Measurements from ENCODE around the gene COG7.

The COG7 gene

GRCh38 chr16:23434380-23434779 lies 18.6 kb downstream of the COG7 start:
- peak; percentile 70 for DNase-seq (ENCODE audit: low spot score)
- in situ Hi-C loops (cut with MboI; ENCODE audit: low pct_unique_long_range_greater_than_20kb, low sequenced_read_pairs, unreplicated experiment) = loop anchor here (10.0 kb wide), 1 partner anchor 250 kb away; the partner anchor contains the start of gene SCNN1G
- peak; percentile 81 for TF ChIP-seq CTCF (IDR thresholded peaks at IDR 0.05; ENCODE audit: extremely low read depth, insufficient read depth, missing control alignments)

GRCh38 chr16:23433261-23433920 lies 19.6 kb downstream of the COG7 start:
- DNase-seq (ENCODE audit: low spot score) = no peak
- no peak for TF ChIP-seq CTCF (IDR thresholded peaks at IDR 0.05; ENCODE audit: extremely low read depth, insufficient read depth, missing control alignments)
- in situ Hi-C loops (cut with MboI; ENCODE audit: low pct_unique_long_range_greater_than_20kb, low sequenced_read_pairs, unreplicated experiment) = loop anchor here (10.0 kb wide), 1 partner anchor 249 kb away; the partner anchor contains the start of gene SCNN1G

- no peak for DNase-seq (ENCODE audit: low spot score)
- in situ Hi-C loops (cut with MboI; ENCODE audit: low pct_unique_long_range_greater_than_20kb, low sequenced_read_pairs, unreplicated experiment) = loop anchor here (10.0 kb wide), 1 partner anchor 248 kb away; the partner anchor contains the start of gene SCNN1G
- TF ChIP-seq CTCF (IDR thresholded peaks at IDR 0.05; ENCODE audit: extremely low read depth, insufficient read depth, missing control alignments) = no peak
Measured at GRCh38 chr16:23432176-23433128, 20.5 kb downstream of the COG7 start.

GRCh38 chr16:23428351-23428750 lies 24.6 kb downstream of the COG7 start:
- in situ Hi-C loops (cut with MboI; ENCODE audit: low pct_unique_long_range_greater_than_20kb, low sequenced_read_pairs, unreplicated experiment) = no loop called here
- TF ChIP-seq CTCF (IDR thresholded peaks at IDR 0.05; ENCODE audit: extremely low read depth, insufficient read depth, missing control alignments) = no peak

GRCh38 chr16:23424292-23424958 lies 28.6 kb downstream of the COG7 start:
- no peak for DNase-seq (ENCODE audit: low spot score)
- in situ Hi-C loops (cut with MboI; ENCODE audit: low pct_unique_long_range_greater_than_20kb, low sequenced_read_pairs, unreplicated experiment) = no loop called here
- no peak for TF ChIP-seq CTCF (IDR thresholded peaks at IDR 0.05; ENCODE audit: extremely low read depth, insufficient read depth, missing control alignments)

More at GRCh38 chr16:23428351-23428750, 24.6 kb downstream of the COG7 start:
- no peak for DNase-seq (ENCODE audit: low spot score)

GRCh38 chr16:23423496-23424049 lies 29.4 kb downstream of the COG7 start:
- TF ChIP-seq CTCF (IDR thresholded peaks at IDR 0.05; ENCODE audit: extremely low read depth, insufficient read depth, missing control alignments) = no peak
- DNase-seq (ENCODE audit: low spot score) = no peak

More at GRCh38 chr16:23423496-23424049, 29.4 kb downstream of the COG7 start:
- in situ Hi-C loops (cut with MboI; ENCODE audit: low pct_unique_long_range_greater_than_20kb, low sequenced_read_pairs, unreplicated experiment) = no loop called here

Data from GM13977 (cell line).